Osteoblast (primary cell): ENCODE measurements around the gene TMEM255A. TPM values are rescaled to one million over a fixed set of nuclear protein-coding genes. Genes with fewer than 3 reads are reported as not detected.

ENCODE experiments used
- DNase-seq: peaks from one replicate; pipeline ENCODE4 v3.0.0; 2011; ENCODE audit warnings: low spot score, mixed read lengths; ENCODE audit not compliant: insufficient read length; ENCODE audit errors: missing footprints
- H2AFZ ChIP-seq: 2 replicates; pipeline ENCODE4 v1.6.0; 2011; ENCODE audit warnings: mild to moderate bottlenecking, low read length
- H3K27ac ChIP-seq: 2 replicates; pipeline ENCODE4 v1.5.1; 2011; ENCODE audit warnings: mild to moderate bottlenecking, low read depth, low read length, moderate library complexity
- H3K27me3 ChIP-seq: 2 replicates; pipeline ENCODE4 v1.6.0; 2012; ENCODE audit warnings: mild to moderate bottlenecking, control low read depth, inconsistent platforms, low read length, moderate library complexity; ENCODE audit not compliant: insufficient read depth
- H3K36me3 ChIP-seq: 2 replicates; pipeline ENCODE4 v1.5.1; 2011; ENCODE audit warnings: mild to moderate bottlenecking, low read length, control low read depth, moderate library complexity; ENCODE audit not compliant: insufficient read depth
- H3K4me1 ChIP-seq: 2 replicates; pipeline ENCODE4 v1.5.1; 2011; ENCODE audit warnings: mild to moderate bottlenecking, low read length, control low read depth, moderate library complexity; ENCODE audit not compliant: insufficient read depth
- H3K4me2 ChIP-seq: 2 replicates; pipeline ENCODE4 v1.6.0; 2011; ENCODE audit warnings: mild to moderate bottlenecking, low read length; ENCODE audit not compliant: insufficient read depth
- H3K4me3 ChIP-seq: fragments of 200-600 bp; sonication (generic); 3 replicates; pipeline ENCODE4 v1.5.1; 2012; ENCODE audit warnings: mild to moderate bottlenecking, low read length, inconsistent platforms; ENCODE audit not compliant: insufficient read depth
- H3K79me2 ChIP-seq: 2 replicates; pipeline ENCODE4 v1.6.0; 2012; ENCODE audit warnings: mild to moderate bottlenecking, low read length, control low read depth, inconsistent platforms; ENCODE audit not compliant: insufficient read depth
- H3K9me3 ChIP-seq: 2 replicates; pipeline ENCODE4 v1.5.1; 2011; ENCODE audit warnings: low read depth, low read length, control low read depth
- H4K20me1 ChIP-seq: 2 replicates; pipeline ENCODE4 v1.6.0; 2012; ENCODE audit warnings: mild to moderate bottlenecking, low read length, control low read depth; ENCODE audit not compliant: insufficient read depth
- CTCF ChIP-seq: IDR thresholded peaks from 2 replicates; pipeline ENCODE4 v1.5.1; 2011; ENCODE audit warnings: mild to moderate bottlenecking, low read depth, low read length, moderate library complexity; ENCODE audit errors: extremely low read depth
- total RNA-seq: library from RNA; depleted of rRNA; stranded (reverse); fragments of >200 nt; gene quantifications from 2 replicates; pipeline ENCODE4 v1.2.3, GENCODE V29; 2012

TMEM255A gene
- total RNA-seq, 1 donor = under 0.01 TPM

- H3K79me2 ChIP-seq = no peaks in the 10 kb centered on the region
- H3K36me3 ChIP-seq = no peaks in the 10 kb centered on the region
- no peak overlapping the region for H3K27ac ChIP-seq
- no peak overlapping the region for H3K4me2 ChIP-seq
- H3K27me3 ChIP-seq = peaks cover 5% of the 10 kb centered on the region
- no peaks in the 10 kb centered on the region for H3K9me3 ChIP-seq
- no peaks in the 10 kb centered on the region for H4K20me1 ChIP-seq
- DNase-seq = no peak
- TF ChIP-seq CTCF = no peak
- no peak overlapping the region for H2AFZ ChIP-seq
- no peak overlapping the region for H3K4me3 ChIP-seq
- no peaks in the 10 kb centered on the region for H3K4me1 ChIP-seq
These were observed 23.6 kb downstream of the TMEM255A start for GRCh38 chrX:120287513-120288112.

- H3K79me2 ChIP-seq = no peaks in the 10 kb centered on the region
- no peaks in the 10 kb centered on the region for H3K4me1 ChIP-seq
- H4K20me1 ChIP-seq = no peaks in the 10 kb centered on the region
- H3K27me3 ChIP-seq = peaks cover 5% of the 10 kb centered on the region
- H3K27ac ChIP-seq = no peak overlapping the region
- H3K9me3 ChIP-seq = no peaks in the 10 kb centered on the region
- no peak overlapping the region for H3K4me3 ChIP-seq
- DNase-seq = no peak
- H2AFZ ChIP-seq = no peak overlapping the region
- no peaks in the 10 kb centered on the region for H3K36me3 ChIP-seq
- no peak overlapping the region for H3K4me2 ChIP-seq
- no peak for TF ChIP-seq CTCF
These were observed 24.3 kb downstream of the TMEM255A start for GRCh38 chrX:120286733-120287512.

- H2AFZ ChIP-seq = no peak overlapping the region
- TF ChIP-seq CTCF = no peak
- H3K4me2 ChIP-seq = no peak overlapping the region
These were observed 28.6 kb downstream of the TMEM255A start for GRCh38 chrX:120282697-120283096.

GRCh38 chrX:120281761-120282160 is 29.5 kb downstream of the TMEM255A start:
- H4K20me1 ChIP-seq = no peaks in the 10 kb centered on the region

More at GRCh38 chrX:120282697-120283096, 28.6 kb downstream of the TMEM255A start:
- Histone ChIP-seq H3K27me3 (peaks cover 5% of the 10 kb centered on the region), H3K36me3 (no peaks in the 10 kb centered on the region), H3K4me3 (no peak overlapping the region), H4K20me1 (no peaks in the 10 kb centered on the region), H3K9me3 (no peaks in the 10 kb centered on the region), H3K79me2 (no peaks in the 10 kb centered on the region), H3K4me1 (no peaks in the 10 kb centered on the region), H3K27ac (no peak overlapping the region)
- no peak for DNase-seq

More at GRCh38 chrX:120281761-120282160, 29.5 kb downstream of the TMEM255A start:
- Histone ChIP-seq H3K9me3 (no peaks in the 10 kb centered on the region), H3K79me2 (no peaks in the 10 kb centered on the region), H3K27ac (no peak overlapping the region), H3K4me2 (no peak overlapping the region), H3K4me3 (no peak overlapping the region), H3K4me1 (no peaks in the 10 kb centered on the region), H2AFZ (no peak overlapping the region), H3K36me3 (no peaks in the 10 kb centered on the region), H3K27me3 (peaks cover 5% of the 10 kb centered on the region)
- no peak for DNase-seq
- no peak for TF ChIP-seq CTCF
